ENCODE measurements around the gene RAD23A.
A peak's percentile ranks its signal among the peaks of the same experiment; 100 is the strongest.
"Not testable (repeated sequence)": the region's sequence is repeated elsewhere in the genome, so short reads cannot be mapped to it uniquely, and the experiment has no call there.

Gene RAD23A

DNA sequence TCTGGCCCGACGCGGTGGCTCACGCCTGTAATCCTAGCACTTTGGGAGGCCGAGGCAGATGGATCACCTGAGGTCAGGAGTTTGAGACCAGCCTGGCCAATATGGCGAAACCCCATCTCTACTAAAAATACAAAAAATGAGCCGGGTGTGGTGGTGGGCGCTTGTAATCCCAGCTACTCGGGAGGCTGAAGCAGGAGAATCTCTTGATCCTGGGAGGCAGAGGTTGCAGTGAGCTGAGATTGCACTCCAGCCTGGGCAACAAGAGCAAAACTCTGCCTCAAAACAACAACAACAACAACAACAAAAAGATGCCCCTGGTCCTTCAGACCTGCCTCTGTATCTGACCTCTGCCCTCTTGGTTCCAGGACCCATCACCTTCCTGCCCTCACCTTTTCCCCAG is 9.9 kb downstream of the RAD23A start:
- not testable (repeated sequence) for DNase-seq (ENCODE audit: low spot score)

DNA sequence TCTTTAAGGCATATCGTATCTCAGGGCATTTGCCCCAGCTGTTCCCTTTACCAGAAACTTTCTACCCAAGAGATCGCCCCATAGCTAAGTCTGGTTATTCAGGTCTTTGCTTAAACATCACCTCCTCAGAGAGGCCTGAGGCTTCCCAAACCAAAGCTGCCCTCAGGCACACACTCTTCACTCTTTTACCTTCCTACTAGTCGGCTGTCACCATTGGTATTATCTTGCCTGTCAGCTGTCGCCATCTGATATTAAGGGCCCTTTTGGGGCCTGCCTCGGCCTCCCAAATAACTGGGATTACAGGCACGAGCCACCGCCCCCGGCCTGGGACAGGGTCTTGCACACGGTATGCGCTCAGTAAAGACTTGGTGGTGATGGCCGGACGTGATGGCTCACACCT is 10.3 kb downstream of the RAD23A start:
- DNase-seq (ENCODE audit: low spot score) = no peak

DNA sequence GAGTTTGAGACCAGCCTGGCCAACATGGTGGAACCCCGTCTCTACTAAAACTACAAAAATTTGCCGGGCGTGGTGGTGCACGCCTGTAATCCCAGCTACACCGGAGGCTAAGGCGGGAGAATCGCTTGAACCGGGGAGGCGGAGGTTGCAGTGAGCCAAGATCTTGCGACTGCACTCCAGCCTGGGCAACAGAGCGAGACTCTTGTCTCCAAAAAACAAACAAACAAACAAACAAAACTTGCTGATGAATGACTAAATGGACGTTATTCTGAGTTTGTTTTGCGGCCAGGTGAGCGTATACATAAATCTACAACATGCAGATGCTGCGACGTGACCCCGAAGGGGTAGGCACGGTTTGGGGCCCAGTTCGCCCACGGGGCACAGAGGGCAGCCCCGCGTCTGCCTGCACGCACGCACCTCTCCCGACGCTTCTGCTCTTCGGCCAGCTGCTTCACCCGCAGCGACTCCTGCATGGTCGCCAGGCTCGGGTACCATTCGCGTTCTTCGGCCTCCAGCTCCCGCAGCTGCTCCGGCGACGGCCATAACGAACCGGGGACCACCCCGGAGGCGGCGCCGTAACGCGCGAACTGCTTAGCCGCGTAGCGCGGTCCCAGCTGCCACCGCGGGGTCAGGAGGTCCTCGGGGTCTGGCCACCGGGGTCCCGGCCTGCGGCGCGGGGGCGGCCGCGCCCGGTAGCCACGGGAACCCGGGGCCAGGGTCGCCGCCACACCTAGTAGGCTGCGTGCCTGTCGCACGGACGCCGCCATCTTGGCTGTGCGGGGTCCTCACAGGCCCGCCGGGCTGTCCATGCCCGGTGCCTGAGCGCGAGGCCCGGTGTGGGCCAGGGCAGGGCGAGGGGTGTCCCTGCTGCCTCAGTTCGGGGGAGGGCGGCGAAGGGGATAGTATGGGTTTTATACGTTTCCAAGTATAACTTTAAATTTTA is 11.1 kb downstream of the RAD23A start, which contains the start of gene GADD45GIP1:
Gene GADD45GIP1, minus strand, starts transcription at position 778 of the 943 bp plus-strand sequence. Its CDS starts 11 bp downstream, at position 767.
- peak; percentile 90 for DNase-seq (ENCODE audit: low spot score)

DNA sequence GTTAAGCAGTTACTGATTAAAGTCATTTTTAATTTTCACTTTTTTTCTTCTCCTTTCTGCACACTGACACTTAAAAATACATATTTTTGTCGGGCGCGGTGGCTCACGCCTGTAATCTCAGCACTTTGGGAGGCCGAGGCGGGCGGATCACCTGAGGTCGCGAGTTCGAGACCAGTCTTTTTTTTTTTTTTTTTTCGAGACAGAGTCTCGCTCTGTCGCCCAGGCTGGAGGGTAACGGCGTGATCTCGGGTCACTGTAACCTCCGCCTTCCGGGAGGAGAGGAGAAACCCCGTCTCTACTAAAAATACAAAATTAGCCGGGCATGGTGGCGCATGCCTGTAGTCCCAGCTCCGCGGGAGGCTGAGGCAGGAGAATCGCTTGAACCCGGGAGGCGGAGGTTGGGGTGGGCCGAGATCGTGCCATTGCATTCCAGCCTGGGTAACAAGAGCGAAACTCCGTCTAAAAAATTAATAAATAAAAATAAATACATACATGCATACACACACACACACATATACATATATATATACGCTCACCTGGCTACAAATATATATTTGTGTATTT is 11.8 kb downstream of the RAD23A start:
- DNase-seq (ENCODE audit: low spot score) = not testable (repeated sequence)

DNA sequence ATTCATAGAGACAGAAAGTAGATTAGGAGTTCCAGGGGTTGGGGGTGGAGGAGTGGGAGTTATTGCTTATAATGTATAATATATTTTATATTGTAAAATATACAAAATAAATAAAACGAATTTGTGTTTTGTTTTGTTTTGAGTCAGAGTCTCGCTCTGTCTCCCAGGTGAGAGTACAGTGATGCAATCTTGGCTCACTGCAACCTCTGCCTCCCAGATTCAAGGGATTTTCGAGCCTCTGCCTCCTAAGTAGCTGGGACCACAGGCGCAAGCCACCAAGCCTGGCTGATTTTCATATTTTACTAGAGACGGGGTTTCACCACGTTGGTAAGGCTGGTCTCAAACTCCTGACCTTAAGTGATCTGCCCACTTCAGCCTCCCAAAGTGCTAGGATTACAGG is 13.8 kb downstream of the RAD23A start:
- DNase-seq (ENCODE audit: low spot score) = no peak

DNA sequence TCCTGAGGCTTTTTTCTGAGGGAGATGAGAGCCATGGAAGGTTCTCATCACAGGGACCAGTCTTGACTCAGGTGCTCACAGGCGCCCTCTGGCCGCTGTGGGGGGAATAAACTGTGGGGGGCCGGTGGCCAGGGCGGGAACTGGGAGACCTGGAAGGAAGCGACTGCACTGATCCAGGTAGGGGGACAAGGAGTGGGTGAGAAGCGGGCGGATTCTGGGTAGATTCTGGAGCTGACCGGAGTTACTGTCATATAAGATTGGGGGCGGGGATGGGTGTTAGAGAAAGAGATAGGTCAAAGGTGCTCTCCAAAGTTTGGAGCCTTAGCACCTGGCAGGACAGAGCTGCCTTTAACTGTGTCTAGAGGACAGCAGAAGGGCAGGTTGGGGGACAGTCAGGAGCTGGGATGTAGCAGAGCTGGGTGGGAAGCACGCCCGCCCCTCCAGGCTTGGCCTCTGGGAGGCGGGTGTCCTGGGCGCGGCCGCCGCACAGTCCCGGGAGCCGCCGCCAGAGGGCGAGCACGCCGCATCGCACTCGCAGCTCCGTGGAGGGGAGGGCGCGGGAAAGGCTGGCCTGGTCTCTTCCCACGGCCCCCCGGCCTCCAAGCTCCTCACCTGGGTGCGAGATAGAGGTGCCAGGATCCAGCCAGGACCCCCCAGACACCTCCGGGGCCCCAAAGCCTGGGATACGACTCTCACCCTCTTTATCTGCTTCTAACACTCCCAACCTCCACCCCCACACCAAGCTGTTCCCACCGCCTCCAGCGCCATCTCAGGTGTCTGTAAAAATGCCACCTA is 19.6 kb downstream of the RAD23A start:
- DNase-seq (ENCODE audit: low spot score) = peak; percentile 92

DNA sequence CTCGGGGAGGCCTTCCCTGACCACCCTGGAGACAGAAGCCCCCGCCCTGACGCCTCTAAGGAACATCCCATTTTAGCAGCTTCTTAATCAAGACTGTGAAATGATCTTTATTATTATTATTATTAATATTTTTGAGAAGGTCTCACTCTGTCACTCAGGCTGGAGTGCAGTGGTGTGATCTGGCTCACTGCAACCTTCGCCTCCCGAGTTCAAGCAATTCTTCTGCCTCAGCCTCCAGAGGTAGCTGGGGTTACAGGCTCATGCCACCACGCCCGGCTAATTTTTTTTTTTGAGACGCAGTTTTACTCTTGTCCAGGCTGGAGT is 20.1 kb downstream of the RAD23A start:
- no peak for DNase-seq (ENCODE audit: low spot score)

DNA sequence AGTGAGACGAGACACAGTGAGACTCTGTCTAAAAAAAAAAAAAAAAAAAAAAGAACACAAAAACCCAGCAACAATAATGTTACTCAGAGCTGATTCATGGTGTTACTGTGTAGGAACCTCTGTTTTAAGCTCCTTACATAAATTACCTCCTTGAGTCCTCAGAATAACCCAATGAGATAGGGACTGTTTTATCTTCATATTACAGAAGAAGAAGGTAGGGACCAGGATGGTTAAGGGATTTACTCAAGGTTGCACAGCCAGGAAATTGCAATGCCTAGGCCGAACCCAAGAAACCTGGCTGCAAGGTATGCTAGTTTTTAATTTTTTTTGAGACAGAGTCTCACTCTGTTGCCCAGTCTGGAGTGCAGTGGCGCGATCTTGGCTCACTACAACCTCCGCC is 22.2 kb downstream of the RAD23A start:
- DNase-seq (ENCODE audit: low spot score) = no peak

DNA sequence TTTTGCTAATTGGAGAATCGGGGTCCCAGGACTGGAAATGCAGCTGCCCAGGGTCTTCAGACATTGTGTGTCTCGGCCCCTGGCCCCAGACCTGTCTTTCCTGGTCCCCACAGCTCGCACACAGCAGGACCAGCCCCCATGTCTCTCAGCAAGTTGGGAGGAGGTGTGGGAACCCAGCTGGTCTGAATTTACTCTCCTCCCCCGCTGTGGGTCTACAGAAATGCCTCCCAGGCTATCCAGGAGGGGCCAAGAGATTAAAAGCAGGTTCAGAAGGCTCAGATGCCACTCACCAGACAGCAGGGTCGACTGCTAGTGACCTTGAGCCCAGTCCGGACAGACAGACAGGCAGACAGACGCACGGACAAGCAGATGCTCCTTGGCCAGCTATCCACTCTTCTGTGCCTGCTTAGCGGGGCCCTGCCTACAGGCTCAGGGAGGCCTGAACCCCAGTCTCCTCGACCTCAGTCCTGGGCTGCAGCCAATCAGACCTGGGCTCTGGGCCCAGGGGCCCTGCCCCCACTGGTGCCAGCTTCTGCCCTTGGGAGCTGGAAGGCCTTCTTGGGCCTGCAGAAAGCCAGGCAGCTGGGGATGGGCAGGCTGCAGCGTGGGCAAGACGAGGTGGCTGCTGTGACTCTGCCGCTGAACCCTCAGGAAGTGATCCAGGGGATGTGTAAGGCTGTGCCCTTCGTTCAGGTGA is 23.8 kb downstream of the RAD23A start, which contains the start of gene DAND5:
Gene DAND5, plus strand, starts transcription at position 285 of the 697 bp plus-strand sequence. Its CDS starts 85 bp downstream, at position 370.
- peak; percentile 68 for DNase-seq (ENCODE audit: low spot score)

DNA sequence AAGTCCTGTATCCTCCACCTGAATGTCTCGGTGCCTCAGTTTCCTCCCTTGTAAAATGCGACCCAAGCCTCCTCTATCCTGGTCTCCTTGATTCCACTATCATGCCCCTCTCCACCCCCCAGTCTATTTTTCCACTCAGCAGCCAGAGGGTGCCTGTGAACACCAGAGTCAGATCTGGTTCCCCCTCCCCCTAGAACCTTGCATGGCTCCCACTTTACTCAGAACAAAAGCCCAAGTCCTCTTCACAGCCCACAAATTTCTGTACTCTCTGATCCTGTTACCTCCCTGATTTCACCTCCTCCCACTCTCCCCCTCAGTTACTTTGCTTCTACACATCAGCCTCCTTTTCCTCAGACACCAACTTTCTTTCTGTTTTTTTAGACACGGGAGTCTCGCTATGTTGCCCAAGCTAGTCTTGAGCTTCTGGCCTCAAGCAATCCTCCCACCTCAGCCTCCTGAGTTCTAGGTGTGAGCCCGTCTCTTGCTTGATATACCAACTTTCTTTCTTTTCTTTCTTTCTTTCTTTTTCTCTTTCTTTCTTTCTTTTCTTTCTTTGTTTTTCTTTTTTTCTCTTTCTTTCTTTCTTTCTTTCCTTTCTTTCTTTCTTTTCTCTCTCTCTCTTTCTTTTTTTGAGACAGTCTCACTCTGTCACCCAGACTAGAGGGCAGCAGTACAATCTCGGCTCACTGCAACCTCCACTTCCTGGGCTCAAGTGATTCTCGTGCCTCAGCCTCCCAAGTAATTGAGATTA is 24.6 kb downstream of the RAD23A start:
- no peak for DNase-seq (ENCODE audit: low spot score)

DNA sequence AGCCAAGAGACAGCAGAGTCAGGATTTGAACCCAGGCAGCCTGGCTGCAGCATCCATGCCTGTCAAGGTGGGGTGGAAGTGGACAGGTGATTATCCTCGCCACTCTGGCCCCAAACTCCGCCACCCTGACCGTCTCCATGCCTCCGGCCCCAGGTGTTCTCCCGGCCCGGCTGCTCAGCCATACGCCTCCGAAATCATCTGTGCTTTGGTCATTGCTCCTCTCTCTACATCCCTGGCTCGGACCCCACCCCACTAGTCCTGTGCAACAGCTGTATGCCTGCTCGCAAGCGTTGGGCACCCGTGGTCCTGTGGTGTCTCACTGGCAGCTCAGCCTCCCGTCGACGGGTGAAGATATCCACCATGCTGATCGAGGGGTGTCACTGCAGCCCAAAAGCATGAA is 27.6 kb downstream of the RAD23A start:
- no peak for DNase-seq (ENCODE audit: low spot score)

DNA sequence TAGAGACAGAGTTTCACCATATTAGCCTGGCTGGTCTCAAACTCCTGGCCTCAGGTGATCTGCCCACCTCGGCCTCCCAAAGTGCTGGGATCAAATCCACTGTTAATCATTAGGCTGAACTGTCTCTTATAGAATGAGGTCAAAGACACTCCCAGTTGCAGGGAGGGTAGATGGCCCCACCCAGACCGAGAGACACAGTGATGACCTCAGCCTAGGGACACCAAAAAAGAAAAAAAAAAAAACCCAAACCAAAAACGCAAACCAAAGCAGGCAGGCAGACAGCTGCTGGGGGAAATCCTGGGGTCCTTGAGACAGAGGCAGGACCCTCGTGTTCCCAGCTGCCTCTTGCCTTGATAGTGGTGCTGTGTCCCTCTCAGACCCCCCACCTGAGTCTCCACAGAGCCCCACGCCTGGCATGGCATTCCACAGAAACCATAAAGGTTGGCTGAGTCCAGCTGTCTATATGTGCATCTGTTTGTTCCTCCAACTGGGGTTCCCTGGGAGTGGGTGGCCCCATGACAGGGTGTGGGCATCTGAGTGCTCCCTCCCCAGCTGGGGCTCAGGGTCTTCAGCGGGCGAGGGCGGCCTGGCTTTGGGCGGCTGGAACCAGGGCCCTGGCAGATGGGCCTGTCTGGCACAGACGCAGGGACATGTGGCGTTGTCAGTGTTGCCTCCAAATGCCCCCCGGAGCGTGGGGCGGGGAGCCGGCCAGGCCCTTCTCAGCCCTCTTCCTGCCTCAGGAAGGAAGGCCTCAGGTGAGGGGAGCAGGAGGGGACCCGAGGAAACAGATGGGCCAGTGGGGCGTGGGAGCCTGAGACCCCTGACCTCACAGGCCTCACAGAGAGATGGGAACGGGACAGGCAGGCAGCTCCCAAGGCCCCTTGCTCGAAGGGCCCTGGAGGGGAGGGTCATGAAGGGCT is 28.9 kb downstream of the RAD23A start:
- peak; percentile 84 for DNase-seq (ENCODE audit: low spot score)

DNA sequence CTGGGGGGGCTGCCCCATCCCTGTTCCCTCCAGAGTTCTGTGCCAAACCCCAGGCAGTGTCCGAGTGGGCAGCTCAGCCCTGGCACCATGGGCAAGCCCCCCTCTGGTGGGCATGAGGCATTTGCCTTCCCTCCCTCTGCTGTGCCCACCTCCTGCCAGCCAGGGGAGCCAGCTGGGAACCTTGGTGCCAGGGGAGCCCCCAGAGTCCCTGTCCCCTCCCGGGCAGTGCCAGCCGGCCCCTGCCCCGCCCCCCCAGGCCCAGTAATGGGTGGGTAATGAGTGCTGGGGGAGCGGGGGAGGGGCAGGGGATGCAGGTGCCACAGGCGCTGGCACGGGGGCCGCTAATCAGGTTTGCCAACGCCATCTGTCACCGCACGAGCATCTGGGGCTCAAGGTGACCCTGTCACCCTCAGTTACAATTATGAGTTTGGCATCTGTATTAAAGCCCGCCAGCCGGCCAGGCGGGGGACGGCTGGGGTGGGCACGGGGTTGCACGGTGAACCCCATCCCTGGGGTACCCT is 29.6 kb downstream of the RAD23A start:
- peak; percentile 73 for DNase-seq (ENCODE audit: low spot score)

DNA sequence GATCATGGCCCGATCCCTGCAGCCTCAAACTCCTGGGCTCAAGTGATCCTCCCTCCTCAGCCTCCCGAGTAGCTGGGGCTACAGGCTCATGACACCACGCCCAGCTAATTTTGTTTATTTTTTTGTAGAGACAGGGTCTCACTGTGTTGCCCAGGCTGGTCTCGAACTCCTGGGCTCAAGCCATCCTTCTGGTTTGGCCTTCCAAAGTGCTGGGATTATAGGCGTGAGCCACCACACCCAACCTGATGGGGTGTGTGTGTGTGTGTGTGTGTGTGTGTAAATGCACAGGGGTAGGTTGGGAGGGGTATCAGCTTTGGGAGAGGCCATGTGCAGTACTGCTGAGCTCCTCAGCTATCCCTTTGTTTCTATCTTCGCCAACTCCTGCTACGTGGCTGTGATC is 30.4 kb downstream of the RAD23A start:
- DNase-seq (ENCODE audit: low spot score) = peak; percentile 43

DNA sequence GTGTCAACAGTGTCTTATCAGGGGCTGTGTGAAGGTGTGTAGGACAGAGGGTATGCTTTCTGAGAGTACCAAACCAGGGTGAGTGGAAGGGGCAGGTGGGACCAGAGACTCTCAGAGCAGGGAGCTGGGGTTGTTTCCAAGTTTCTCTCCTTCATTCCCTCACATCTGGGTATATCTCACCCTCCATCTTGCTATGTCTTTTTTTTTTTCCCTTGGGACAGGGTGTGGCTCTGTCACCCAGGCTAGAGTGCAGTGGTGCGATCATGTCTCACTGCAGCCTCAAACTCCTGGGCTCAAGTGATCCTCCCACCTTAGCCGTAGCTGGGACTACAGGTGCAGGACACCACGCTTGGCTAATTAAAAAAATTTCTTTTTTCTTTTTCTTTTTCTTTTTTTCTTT is 34.3 kb downstream of the RAD23A start:
- no peak for DNase-seq (ENCODE audit: low spot score)

DNA sequence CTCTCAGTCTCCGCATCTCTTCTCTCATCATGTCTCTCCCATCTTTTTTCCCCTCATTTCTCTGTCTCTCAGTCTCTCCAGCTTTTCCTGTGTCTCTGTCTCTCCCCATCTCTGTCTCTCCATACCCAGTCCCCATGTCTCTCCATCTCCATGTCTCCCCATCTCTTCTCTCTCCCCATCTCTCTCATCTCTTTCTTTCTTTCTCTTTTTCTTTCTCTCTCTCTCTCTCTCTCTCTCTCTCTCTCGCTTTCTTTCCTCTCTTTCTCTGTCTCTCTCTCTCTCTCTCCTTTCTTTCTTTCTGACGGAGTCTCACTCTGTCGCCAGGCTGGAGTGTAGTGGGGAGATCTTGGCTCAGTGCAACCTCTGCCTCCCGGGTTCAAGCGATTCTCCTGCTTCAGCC is 37.0 kb downstream of the RAD23A start:
- no peak for DNase-seq (ENCODE audit: low spot score)

DNA sequence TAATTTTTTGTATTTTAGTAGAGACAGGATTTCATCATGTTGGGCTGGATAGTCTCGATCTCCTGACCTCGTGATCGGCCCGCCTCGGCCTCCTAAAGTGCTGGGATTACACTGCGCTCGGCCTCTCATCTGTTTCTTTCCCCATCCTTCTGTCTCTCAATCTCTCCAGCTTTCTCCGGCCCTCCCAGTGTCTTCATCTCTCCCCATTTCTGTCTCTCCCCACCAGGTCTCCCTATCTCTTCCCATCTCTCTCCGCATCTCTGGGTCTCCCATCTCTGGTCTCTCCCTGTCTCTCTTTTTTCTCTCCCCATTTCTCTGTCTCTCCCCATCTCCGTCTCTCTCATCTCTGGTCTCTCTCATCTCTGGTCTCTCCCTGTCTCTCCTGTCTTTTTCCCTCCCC is 37.4 kb downstream of the RAD23A start:
- no peak for DNase-seq (ENCODE audit: low spot score)

DNA sequence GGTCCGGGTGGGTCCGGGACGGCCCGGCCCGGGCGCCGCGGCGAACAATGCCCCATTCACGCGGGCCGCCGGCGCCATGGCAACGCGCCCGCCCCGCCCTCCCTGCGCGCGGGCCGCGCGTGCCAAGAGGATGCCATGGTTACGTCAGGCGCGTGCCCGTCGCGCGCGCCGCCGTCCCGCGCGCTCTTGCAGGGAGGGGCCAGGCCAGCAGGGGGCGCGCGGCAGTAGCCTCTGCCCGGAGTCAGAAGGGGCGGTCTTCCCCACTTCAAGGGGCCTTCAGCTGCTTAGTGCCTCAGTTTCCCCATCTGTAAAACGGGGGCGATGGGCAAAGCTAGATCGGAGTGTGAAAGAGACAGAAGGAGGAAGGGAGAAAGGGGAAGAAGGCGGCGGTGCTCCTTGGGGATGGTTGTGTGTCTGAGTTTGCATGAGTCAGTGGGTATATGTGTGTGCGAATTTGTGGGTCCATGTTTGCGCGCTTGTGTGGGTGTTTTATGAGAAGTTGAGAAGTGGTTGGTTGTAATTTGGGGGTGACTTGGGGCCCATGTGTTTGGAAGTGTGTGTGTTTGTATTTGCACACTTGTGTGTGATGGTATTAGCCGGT is 38.0 kb downstream of the RAD23A start:
- peak; percentile 98 for DNase-seq (ENCODE audit: low spot score)

DNA sequence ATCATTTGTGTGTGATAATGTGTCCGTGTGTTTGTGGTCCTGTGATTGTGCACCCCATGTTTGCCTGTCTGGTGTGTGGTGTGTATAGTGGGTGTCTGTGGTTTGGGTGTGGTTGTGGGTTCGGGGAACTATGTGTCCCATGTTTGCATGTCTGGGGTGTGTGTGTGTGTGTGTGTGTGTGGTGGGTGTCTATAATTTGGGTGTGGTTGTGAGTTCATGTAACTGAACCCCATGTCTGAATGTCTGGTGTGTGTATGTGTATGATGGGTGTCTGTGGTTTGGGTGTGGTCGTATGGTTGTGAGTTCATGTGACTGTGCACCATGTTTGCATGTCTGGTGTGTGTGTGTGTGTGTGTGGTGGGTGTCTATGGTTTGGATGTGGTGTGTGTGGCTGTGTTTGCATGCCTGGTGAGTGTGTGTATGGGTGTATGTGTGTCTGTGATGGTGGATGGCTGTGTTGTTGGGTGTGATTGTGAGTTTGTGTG is 38.5 kb downstream of the RAD23A start:
- DNase-seq (ENCODE audit: low spot score) = no peak
